NCI-H446 (cell line): Measurements from ENCODE around the gene CELSR1.
"Not testable (repeated sequence)": the region's sequence is repeated elsewhere in the genome, so short reads cannot be mapped to it uniquely, and the experiment has no call there.

Experiments
- DNase-seq, 2 experiments: peaks; one replicate each; lab custom pipeline; 2025; lab: John Stamatoyannopoulos, UW

The CELSR1 gene

DNA sequence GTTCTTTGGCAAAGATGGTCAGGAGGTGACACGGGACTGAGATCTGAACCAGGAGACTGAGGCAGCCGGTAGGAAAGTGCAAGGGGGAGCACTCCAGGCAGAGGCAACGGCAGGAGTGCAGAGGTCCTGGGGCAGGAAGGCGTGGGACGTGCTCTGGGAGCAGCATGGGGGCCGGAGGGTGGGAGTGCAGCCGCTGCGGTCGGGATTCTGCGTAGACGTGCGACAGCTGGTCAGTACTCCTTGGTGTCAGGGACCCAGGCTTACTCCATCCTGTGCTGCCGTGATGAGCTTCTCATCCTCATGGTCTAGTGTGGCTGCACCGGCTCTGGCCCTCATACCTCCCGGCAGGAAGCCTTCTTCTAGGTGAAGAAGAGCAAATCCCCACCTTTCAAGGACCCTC, 218.8 kb downstream of the CELSR1 start:
- no peak for DNase-seq

DNA sequence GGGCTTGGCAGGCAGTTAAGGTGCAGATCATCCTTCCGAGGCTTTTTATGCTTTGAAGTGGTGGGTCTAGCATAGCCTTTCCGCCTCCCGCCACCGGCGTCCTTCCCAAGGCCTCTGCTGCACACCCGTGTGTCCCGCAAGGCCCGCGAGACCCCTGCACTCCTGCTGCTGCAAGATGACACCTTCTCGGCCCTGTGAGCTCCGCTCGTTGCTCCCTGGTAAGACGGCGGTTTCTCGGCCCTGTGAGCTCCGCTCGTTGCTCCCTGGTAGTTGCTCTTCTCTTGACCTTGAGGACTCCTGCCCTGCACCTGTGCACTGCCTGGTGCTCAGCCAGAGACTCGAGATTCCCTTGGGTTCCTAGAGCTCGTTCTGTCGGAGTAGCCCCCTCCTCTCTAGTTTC, 219.8 kb downstream of the CELSR1 start:
- no peak for DNase-seq

DNA sequence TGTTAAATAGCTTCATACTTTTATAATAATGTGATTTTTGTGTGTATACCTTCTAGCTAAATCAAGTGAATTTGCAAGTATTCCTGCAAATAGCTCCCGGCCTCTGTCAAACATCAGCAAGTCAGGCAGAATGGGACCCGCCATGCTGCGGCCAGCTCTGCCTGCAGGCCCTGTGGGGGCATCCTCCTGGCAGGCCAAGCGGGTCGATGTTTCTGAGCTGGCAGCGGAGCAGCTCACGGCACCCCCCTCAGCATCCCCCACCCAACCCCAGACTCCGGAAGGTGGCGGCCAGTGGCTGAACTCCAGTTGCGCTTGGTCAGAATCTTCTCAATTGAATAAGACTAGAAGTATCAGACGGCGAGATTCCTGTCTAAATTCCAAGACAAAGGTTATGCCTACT, 221.4 kb downstream of the CELSR1 start:
- no peak for DNase-seq

DNA sequence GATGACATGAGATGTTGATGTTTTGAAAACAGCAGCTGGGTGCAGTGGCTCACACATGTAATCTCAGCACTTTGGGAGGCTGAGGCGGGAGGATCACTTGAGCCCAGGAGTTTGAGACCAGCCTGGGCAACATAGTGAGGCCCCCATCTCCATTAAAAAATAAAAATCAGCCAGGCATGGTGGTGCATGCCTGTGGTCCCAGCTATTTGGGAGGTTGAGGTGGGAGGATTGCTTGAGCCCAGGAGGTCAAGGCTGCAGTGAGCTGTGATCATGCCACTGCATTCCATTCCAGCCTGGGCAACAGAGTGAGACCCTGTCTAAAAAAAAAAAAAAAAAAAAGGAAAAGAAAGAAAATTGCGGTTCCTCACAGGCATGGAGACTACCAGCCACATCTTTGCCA, 224.6 kb downstream of the CELSR1 start:
- DNase-seq, result not testable (repeated sequence)

DNA sequence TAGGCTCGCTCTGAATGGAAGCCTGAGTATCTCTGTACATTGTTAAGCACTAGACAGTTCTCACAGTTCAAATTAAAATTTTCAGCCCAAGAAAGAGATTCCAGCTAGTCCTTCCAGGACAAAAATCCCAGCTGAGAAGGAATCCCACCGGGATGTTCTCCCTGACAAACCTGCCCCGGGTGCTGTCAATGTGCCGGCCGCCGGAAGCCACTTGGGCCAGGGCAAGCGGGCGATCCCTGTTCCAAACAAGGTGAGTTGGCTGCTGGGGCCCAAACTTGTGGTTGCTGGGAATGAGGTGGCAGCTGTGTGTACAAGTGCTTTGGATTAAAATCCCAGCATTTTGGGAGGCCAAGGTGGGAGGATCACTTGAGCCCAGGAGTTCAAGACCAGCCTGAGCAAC, 225.4 kb downstream of the CELSR1 start:
- DNase-seq, result no peak
